HUES64 (cell line): Measurements from ENCODE around the gene SH3PXD2A.

Experiments
- H3K27ac ChIP-seq: 2 replicates; pipeline ENCODE4 v1.7.0; 2013; ENCODE audit warnings: low read depth, low read length, inconsistent platforms
- H3K27me3 ChIP-seq: 2 replicates; pipeline ENCODE4 v1.6.1; 2013; ENCODE audit warnings: mild to moderate bottlenecking, low read length; ENCODE audit not compliant: insufficient read depth
- H3K36me3 ChIP-seq: 2 replicates; pipeline ENCODE4 v1.6.1; 2013; ENCODE audit warnings: mild to moderate bottlenecking, low read length; ENCODE audit not compliant: insufficient read depth
- H3K4me1 ChIP-seq: 2 replicates; pipeline ENCODE4 v1.6.1; 2013; ENCODE audit warnings: mild to moderate bottlenecking, low read length, moderate library complexity; ENCODE audit not compliant: insufficient read depth
- H3K4me3 ChIP-seq: 2 replicates; pipeline ENCODE4 v1.5.1; 2013; ENCODE audit warnings: mild to moderate bottlenecking, low read length, moderate library complexity
- H3K9ac ChIP-seq: 2 replicates; pipeline ENCODE4 v1.6.1; 2013; ENCODE audit warnings: mild to moderate bottlenecking, low read depth, low read length
- H3K9me3 ChIP-seq: 2 replicates; pipeline ENCODE4 v1.6.1; 2013; ENCODE audit warnings: low read depth, low read length; ENCODE audit not compliant: insufficient read depth
- WGBS: fragments of 150-250, 120-280 bp; methylation state at CpG from one replicate; pipeline ENCODE4 v1.1.7; 2013; ENCODE audit warnings: missing lambda C conversion rate; 5-methylcytosine and 5-hydroxymethylcytosine counted together

The SH3PXD2A gene

GRCh38 chr10:103795634-103796270 lies 59.6 kb downstream of the SH3PXD2A start:
- Histone ChIP-seq H3K36me3 (no peaks in the 10 kb centered on the region), H3K4me3 (no peak overlapping the region), H3K27ac (no peak overlapping the region), H3K9ac (no peak overlapping the region), H3K9me3 (no peaks in the 10 kb centered on the region), H3K4me1 (no peaks in the 10 kb centered on the region), H3K27me3 (no peaks in the 10 kb centered on the region)
- 92% methylated on average over 4 of the region's 4 CpGs for WGBS

- Histone ChIP-seq H3K4me1 (no peaks in the 10 kb centered on the region), H3K27me3 (no peaks in the 10 kb centered on the region), H3K36me3 (no peaks in the 10 kb centered on the region), H3K9me3 (no peaks in the 10 kb centered on the region), H3K9ac (no peak overlapping the region), H3K27ac (no peak overlapping the region), H3K4me3 (no peak overlapping the region)
- WGBS = 91% methylated on average over 5 of the region's 7 CpGs
Measured at GRCh38 chr10:103794996-103795395, 60.4 kb downstream of the SH3PXD2A start.

- Histone ChIP-seq H3K4me1 (no peaks in the 10 kb centered on the region), H3K36me3 (no peaks in the 10 kb centered on the region), H3K4me3 (no peak overlapping the region), H3K9ac (no peak overlapping the region), H3K27me3 (no peaks in the 10 kb centered on the region), H3K27ac (no peak overlapping the region), H3K9me3 (no peaks in the 10 kb centered on the region)
- WGBS = 91% methylated on average over 13 of the region's 13 CpGs
Measured at GRCh38 chr10:103793920-103794883, 61.2 kb downstream of the SH3PXD2A start.

- Histone ChIP-seq H3K4me1 (no peaks in the 10 kb centered on the region), H3K9ac (no peak overlapping the region), H3K36me3 (no peaks in the 10 kb centered on the region), H3K9me3 (no peaks in the 10 kb centered on the region), H3K4me3 (no peak overlapping the region), H3K27ac (no peak overlapping the region), H3K27me3 (no peaks in the 10 kb centered on the region)
- WGBS = 94% methylated on average over 3 of the region's 3 CpGs
Measured at GRCh38 chr10:103793429-103793828, 61.9 kb downstream of the SH3PXD2A start.

GRCh38 chr10:103792547-103792946 lies 62.8 kb downstream of the SH3PXD2A start:
- WGBS = 92% methylated on average over 2 of the region's 2 CpGs
- no peak overlapping the region for H3K4me3 ChIP-seq
- no peaks in the 10 kb centered on the region for H3K27me3 ChIP-seq
- no peaks in the 10 kb centered on the region for H3K36me3 ChIP-seq
- H3K9me3 ChIP-seq = no peaks in the 10 kb centered on the region
- no peak overlapping the region for H3K27ac ChIP-seq
- H3K9ac ChIP-seq = no peak overlapping the region
- no peaks in the 10 kb centered on the region for H3K4me1 ChIP-seq

GRCh38 chr10:103791858-103792257 lies 63.5 kb downstream of the SH3PXD2A start:
- no peak overlapping the region for H3K27ac ChIP-seq
- no peak overlapping the region for H3K4me3 ChIP-seq
- H3K36me3 ChIP-seq = no peaks in the 10 kb centered on the region
- WGBS = 95% methylated on average over 3 of the region's 3 CpGs
- H3K27me3 ChIP-seq = no peaks in the 10 kb centered on the region
- H3K9ac ChIP-seq = no peak overlapping the region
- H3K9me3 ChIP-seq = no peaks in the 10 kb centered on the region
- no peaks in the 10 kb centered on the region for H3K4me1 ChIP-seq

- no peaks in the 10 kb centered on the region for H3K27me3 ChIP-seq
- H3K9me3 ChIP-seq = no peaks in the 10 kb centered on the region
- H3K9ac ChIP-seq = no peak overlapping the region
- H3K27ac ChIP-seq = no peak overlapping the region
- H3K4me3 ChIP-seq = no peak overlapping the region
- H3K36me3 ChIP-seq = no peaks in the 10 kb centered on the region
- WGBS = 96% methylated on average over 8 of the region's 8 CpGs
- no peaks in the 10 kb centered on the region for H3K4me1 ChIP-seq
Measured at GRCh38 chr10:103791291-103791690, 64.1 kb downstream of the SH3PXD2A start.

- Histone ChIP-seq H3K27ac (no peak overlapping the region), H3K4me3 (no peak overlapping the region), H3K27me3 (no peaks in the 10 kb centered on the region), H3K9ac (no peak overlapping the region), H3K36me3 (no peaks in the 10 kb centered on the region), H3K4me1 (no peaks in the 10 kb centered on the region), H3K9me3 (no peaks in the 10 kb centered on the region)
- 95% methylated on average over 5 of the region's 5 CpGs for WGBS
Measured at GRCh38 chr10:103790580-103790979, 64.8 kb downstream of the SH3PXD2A start.

GRCh38 chr10:103789771-103790201 lies 65.6 kb downstream of the SH3PXD2A start:
- H3K27ac ChIP-seq = no peak overlapping the region
- no peak overlapping the region for H3K9ac ChIP-seq
- H3K4me1 ChIP-seq = no peaks in the 10 kb centered on the region
- H3K36me3 ChIP-seq = no peaks in the 10 kb centered on the region
- H3K27me3 ChIP-seq = no peaks in the 10 kb centered on the region
- H3K4me3 ChIP-seq = no peak overlapping the region
- 83% methylated on average over 7 of the region's 7 CpGs for WGBS
- H3K9me3 ChIP-seq = no peaks in the 10 kb centered on the region

- no peak overlapping the region for H3K4me3 ChIP-seq
- H3K36me3 ChIP-seq = no peaks in the 10 kb centered on the region
- WGBS = 84% methylated on average over 6 of the region's 6 CpGs
- no peak overlapping the region for H3K27ac ChIP-seq
- no peaks in the 10 kb centered on the region for H3K4me1 ChIP-seq
- H3K9me3 ChIP-seq = no peaks in the 10 kb centered on the region
- H3K9ac ChIP-seq = no peak overlapping the region
- H3K27me3 ChIP-seq = no peaks in the 10 kb centered on the region
Measured at GRCh38 chr10:103789161-103789560, 66.2 kb downstream of the SH3PXD2A start.

- Histone ChIP-seq H3K4me3 (no peak overlapping the region), H3K9ac (no peak overlapping the region), H3K27ac (no peak overlapping the region), H3K4me1 (no peaks in the 10 kb centered on the region), H3K36me3 (no peaks in the 10 kb centered on the region), H3K9me3 (no peaks in the 10 kb centered on the region), H3K27me3 (no peaks in the 10 kb centered on the region)
- 98% methylated on average over 3 of the region's 3 CpGs for WGBS
Measured at GRCh38 chr10:103787331-103787730, 68.0 kb downstream of the SH3PXD2A start.
